Urinary bladder (tissue), 4 donors: ENCODE data around the gene CPVL. TPM values are rescaled to one million over a fixed set of nuclear protein-coding genes. Genes with fewer than 3 reads are reported as not detected.

Experiments used
- DNase-seq: peaks from one replicate; pipeline ENCODE4 v3.0.0-alpha.2; 2015; ENCODE audit errors: extremely low spot score
- H3K27ac ChIP-seq: one replicate; pipeline ENCODE4 v1.5.1; 2013; ENCODE audit warnings: low read depth, mild to moderate bottlenecking, moderate library complexity
- H3K36me3 ChIP-seq: one replicate; pipeline ENCODE4 v1.6.1; 2013; ENCODE audit warnings: mild to moderate bottlenecking, moderate library complexity; ENCODE audit not compliant: insufficient read depth
- H3K4me1 ChIP-seq: one replicate; pipeline ENCODE4 v1.6.1; 2013; ENCODE audit warnings: mild to moderate bottlenecking, moderate library complexity; ENCODE audit not compliant: insufficient read depth
- H3K4me3 ChIP-seq: one replicate; pipeline ENCODE4 v1.5.1; 2013; ENCODE audit warnings: low read depth, low read length
- WGBS: extraction: QIAGEN DNeasy Blood & Tissue Kit; methylation state at CpG from one replicate; pipeline ENCODE4 v1.1.7; 2013; 5-methylcytosine and 5-hydroxymethylcytosine counted together
- polyA plus RNA-seq: library from polyadenylated mRNA; stranded (reverse); fragments of 200-250 nt; gene quantifications from one replicate; pipeline ENCODE4 v1.2.3, GENCODE V29; 2013
- total RNA-seq: library from RNA; depleted of rRNA; stranded (reverse); fragments of >200 nt; gene quantifications from one replicate; pipeline ENCODE4 v1.2.3, GENCODE V29; 2014
- donor health status: healthy with polysubstance abuse.
- donor health status: healthy.

CPVL gene
- total and polyA plus RNA-seq, 2 donors: 14.4 to 16.7 TPM

DNA sequence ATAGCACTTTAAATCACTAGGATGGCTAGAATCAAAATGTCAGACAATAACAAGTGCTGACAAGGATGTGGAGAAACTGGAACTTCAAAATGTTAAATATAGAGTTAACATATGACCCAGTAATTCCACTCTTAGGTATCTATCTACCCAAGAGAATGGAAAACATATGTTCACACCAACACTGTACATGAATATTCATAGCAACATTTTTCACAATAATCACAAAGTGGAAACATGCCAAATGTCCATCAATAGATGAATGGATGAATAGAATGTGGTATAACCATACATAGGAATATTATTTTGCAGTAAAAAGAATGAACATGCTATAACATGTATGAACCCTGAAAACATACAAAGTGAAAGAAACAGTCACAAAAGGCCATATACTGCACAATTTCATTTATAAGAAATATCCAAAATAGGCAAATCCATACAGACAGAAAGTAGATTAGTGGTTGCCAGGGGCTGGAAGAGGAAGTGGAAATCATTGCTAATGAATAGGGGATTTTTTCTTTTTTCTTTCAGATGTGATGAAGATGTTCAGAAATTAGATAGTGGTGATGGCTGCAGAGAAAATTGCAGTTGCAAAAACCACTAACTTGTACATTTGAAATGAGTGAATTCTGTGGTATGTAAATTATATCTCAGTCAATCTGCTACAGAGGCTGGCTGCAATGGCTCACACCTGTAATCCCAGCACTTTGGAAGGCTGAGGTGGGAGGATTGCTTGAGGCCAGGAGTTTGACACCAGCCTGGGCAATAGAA is 93.0 kb downstream of the CPVL start:
- H3K27ac ChIP-seq: no peak overlapping the region
- no peak for DNase-seq
- no peaks in the 10 kb centered on the region for H3K4me1 ChIP-seq
- no peaks in the 10 kb centered on the region for H3K36me3 ChIP-seq
- no peak overlapping the region for H3K4me3 ChIP-seq

DNA sequence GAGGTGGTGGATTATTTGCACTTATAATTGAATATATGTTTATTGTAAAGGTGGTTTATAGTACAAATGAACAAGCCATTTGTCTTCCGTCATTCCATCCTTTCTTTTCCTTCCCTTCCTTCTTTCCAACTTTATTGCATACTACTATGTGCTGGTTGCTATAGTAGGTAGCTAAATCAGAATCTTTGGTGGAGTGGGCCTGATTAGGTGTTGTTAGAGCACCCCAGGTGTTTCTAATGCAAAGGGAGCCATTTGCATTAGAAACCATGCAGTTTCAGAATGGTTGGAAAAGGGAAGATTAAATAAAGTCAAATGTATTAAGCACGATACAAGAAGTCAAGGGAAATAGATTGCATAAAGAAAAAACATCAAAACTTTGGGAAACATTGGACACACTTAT is 99.4 kb downstream of the CPVL start:
- Histone ChIP-seq H3K4me3 (no peak overlapping the region), H3K27ac (no peak overlapping the region), H3K36me3 (no peaks in the 10 kb centered on the region), H3K4me1 (no peaks in the 10 kb centered on the region)
- DNase-seq: no peak
- WGBS: 95% methylated on average over 2 of the region's 2 CpGs

DNA sequence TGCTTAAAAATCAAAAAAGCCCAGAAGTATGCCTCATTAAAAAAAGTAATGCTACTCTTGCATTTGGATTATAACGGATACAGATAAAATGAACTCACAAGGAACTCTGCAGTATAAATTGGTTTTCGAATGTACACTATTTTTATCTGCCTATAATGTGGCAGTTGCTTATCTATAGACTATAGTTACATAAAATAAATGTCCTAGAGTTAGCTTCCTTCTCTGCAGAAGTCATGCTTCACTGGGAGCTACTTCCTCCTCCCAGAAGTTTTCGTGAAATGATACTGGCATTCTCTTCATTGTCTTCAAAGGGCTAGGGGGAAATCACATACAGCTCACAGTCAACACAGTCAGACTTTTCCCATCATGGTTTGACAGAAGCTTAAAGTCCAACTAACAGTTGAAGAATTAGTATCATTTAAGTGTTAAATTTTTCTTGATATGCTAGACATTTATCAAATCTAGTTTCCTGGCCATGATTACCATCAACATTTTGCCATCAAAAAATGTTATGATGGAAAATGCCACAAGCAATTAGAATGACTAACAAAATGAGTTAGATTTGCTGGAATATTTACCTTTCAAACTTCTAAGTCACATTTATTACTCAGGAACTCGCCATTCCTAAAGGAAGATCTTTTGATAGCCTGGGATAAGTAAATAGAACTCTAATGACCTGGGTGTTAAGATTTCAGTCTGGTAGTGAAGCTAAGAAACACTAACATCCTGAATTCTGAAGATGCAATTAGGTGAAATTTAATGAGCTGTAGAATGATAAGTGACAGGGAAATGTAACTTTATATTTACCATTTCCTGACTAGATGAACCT is 100.9 kb downstream of the CPVL start:
- 55% methylated on average over 4 of the region's 4 CpGs for WGBS
- H3K27ac ChIP-seq: no peak overlapping the region
- H3K4me1 ChIP-seq: no peaks in the 10 kb centered on the region
- H3K36me3 ChIP-seq: no peaks in the 10 kb centered on the region
- H3K4me3 ChIP-seq: no peak overlapping the region
- no peak for DNase-seq

DNA sequence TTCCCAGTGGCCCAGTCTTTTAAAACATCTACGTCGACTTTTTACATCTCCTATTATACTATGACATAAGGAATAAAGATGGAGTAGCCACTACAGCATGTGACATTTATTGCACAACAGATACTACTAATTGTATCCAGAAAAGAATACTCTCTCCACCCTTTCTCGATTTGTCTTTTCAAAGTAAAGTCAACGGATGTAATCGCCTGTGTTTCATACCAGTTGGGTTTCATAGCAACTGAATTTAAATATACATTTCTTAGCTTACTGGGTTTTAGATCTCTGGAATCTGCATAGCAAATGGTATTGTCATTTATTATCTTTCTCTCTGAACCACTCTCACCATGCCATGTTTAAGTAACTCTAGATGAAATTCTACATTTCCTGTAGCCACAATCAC is 101.8 kb downstream of the CPVL start:
- Histone ChIP-seq H3K4me1 (no peaks in the 10 kb centered on the region), H3K36me3 (no peaks in the 10 kb centered on the region), H3K27ac (no peak overlapping the region), H3K4me3 (no peak overlapping the region)
- DNase-seq: no peak
- WGBS: 67% methylated on average over 5 of the region's 5 CpGs

DNA sequence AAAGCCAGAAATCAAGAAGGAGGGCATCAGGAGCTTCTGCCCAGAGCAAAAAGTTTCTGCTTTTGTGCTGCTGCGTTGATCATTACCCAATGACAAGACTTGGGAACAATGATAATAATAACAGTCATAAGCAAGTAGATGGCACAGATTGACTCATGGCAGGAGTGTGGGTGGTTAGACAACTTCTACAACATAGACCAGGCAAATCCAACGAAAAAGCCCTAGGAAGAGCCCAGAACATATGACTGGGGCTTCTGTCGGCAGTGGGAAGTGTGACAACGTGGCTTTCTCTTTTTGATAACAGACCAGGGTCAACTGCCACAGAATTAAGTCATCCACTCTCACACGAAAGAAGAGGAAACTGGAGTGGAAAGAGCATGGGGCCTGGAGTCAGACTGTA is 102.8 kb downstream of the CPVL start:
- Histone ChIP-seq H3K36me3 (no peaks in the 10 kb centered on the region), H3K4me1 (no peaks in the 10 kb centered on the region), H3K4me3 (no peak overlapping the region), H3K27ac (no peak overlapping the region)
- WGBS: 87% methylated on average over 5 of the region's 5 CpGs
- DNase-seq: no peak

DNA sequence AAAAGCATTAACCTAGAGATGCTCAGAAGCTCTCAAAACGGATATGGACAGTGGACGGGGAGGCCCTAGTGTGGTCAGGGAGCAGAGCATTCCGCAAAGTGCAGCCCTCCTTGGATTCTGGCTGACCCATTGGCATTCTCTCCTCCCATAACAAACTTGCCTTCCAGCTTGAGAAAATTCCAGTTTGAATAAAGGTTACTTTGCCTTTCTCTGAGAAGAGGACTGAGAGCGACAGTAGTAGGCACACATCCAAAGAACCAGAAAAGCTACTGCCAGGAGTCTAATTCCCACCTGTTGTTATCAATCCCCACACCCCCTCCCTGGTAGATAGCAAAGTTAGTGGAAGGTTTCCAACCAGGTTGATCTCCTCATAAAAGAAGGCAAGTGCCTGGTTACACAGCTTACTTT is 103.5 kb downstream of the CPVL start:
- Histone ChIP-seq H3K4me1 (no peaks in the 10 kb centered on the region), H3K36me3 (no peaks in the 10 kb centered on the region), H3K27ac (no peak overlapping the region), H3K4me3 (no peak overlapping the region)
- WGBS: 66% methylated on average over 4 of the region's 4 CpGs
- DNase-seq: no peak

DNA sequence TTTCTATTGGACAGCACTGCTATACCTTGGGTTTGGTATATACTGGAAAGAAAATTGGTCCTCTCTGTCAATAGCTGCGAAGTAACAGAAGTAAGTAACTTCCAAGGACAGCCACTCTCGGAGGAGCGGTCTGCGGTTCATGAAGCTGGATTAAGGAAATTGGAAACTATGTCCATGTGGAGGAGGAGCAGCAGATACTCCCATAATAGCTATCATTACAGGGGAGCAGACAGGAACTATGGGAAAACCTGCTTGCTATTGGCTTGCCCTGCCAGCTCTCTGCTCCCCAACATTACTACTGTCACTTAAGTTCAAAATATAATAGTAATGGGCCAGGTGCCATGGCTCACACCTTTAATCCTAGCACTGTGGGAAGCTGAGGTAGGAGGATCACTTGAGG is 104.3 kb downstream of the CPVL start:
- WGBS: 91% methylated on average over 4 of the region's 4 CpGs

DNA sequence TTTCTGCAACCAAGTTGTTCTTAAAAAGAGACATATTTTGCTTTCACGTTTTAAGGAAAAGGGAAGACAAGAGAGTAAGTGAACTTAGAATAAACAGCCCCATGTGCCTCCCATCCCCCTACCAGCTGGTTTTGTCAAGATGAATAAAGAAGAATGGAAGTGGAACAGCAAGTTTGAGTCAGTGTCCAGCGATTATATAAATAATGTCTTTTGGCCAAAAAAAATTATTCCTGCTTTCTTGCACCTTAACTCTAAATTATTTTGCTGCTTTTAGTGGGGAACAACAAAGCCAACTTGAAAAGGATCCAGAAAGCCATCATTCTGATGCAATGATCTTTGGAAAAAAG is 105.8 kb downstream of the CPVL start:
- Histone ChIP-seq H3K4me3 (no peak overlapping the region), H3K4me1 (no peaks in the 10 kb centered on the region), H3K36me3 (no peaks in the 10 kb centered on the region), H3K27ac (no peak overlapping the region)
- WGBS: 53% methylated on average over 2 of the region's 2 CpGs
- no peak for DNase-seq

More for the DNA sequence above, 104.3 kb downstream of the CPVL start:
- no peaks in the 10 kb centered on the region for H3K36me3 ChIP-seq
- H3K4me1 ChIP-seq: no peaks in the 10 kb centered on the region
- DNase-seq: no peak
- H3K4me3 ChIP-seq: no peak overlapping the region
- no peak overlapping the region for H3K27ac ChIP-seq

DNA sequence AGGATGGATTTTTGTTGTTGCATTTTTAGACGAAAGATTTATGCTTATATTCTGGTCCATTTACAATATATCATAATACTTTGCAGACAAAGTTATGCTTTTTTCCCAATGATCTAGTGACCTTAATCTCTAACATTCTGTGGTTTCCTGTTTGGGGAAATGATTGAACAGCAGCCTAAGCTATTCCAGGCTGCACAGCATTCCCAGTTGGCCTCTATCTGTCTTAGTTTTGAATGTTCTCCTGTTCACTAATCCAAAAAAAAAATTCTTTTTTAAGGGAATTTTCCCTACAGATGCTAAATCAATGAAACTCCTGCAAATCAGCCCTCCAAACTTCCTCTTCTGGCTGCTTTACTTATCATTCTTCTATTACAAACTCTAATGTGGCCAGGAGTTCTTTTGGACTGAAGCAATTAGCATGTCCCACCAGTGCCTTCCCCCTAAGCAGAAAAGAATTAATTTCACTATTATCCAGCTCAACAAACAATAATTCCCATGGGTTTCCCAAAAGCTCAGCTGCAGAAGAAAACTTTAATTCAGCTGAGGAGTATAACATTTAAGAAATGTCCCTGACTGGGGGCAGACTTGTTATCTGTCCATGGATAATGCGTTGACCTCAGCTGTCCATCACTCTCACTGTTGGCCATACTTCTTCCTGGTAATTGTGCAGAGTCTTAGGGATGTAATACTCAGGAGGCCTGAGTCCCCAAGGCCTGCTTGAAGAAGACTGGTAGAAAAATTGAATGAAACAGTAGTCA is 106.3 kb downstream of the CPVL start:
- no peak overlapping the region for H3K4me3 ChIP-seq
- 56% methylated on average over 2 of the region's 2 CpGs for WGBS
- DNase-seq: no peak

DNA sequence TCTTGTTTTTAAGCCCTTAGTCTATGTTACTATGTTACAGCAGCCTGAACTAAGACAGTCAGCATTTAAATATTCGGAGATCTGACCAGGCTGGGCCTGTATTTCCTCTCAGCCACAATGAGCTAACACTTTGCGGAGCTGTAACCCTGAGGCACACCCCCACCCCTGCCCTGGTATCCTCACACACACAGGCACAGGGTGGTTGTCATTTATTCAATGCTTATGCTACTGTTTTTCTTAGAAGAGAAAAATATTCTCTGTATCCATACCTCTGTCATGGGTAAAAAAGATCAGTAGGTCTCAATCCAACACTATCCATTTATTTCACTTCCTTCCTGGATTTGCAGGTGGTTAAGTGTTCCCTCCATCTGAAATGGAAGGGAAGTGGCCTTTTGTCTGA is 107.9 kb downstream of the CPVL start:
- Histone ChIP-seq H3K27ac (no peak overlapping the region), H3K4me3 (no peak overlapping the region), H3K4me1 (no peaks in the 10 kb centered on the region), H3K36me3 (no peaks in the 10 kb centered on the region)
- 73% methylated on average over 2 of the region's 2 CpGs for WGBS
- no peak for DNase-seq

More for the DNA sequence above, 106.3 kb downstream of the CPVL start:
- Histone ChIP-seq H3K27ac (no peak overlapping the region), H3K36me3 (no peaks in the 10 kb centered on the region), H3K4me1 (no peaks in the 10 kb centered on the region)

DNA sequence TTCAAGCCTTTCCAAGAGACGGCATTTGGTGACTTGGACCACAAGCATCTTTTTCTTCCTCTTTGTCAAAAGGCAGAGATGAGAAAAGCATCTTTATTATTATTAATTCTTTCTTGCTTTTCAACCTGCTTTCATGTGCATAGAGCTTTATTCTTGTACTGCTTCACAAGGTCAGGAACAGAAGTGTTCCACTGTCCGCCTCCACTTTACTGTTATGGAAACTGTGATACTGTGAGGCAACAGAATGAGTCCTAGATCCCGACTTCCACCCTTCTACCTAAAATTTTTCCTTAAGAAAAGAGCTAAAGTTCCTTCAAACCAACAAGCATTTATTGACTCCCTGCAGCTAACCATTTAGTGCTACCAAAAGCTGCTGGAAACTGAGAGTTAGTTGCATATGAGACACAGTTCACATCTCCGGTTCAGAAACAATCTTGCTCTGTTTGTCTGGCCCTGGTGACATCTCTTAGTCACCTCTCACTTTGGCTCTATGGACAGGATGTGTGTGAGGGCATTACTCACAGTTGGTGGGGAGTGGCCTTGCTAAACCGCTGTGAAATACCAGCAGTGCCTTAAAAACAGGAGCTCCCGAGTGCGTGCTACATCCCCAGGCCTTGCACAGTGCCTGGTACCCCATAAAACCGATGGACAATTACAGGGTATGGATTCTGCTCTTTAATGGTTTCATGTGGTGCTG is 111.1 kb downstream of the CPVL start:
- Histone ChIP-seq H3K4me1 (no peaks in the 10 kb centered on the region), H3K36me3 (no peaks in the 10 kb centered on the region), H3K4me3 (no peak overlapping the region), H3K27ac (no peak overlapping the region)
- WGBS: 82% methylated on average over 8 of the region's 8 CpGs
- no peak for DNase-seq

DNA sequence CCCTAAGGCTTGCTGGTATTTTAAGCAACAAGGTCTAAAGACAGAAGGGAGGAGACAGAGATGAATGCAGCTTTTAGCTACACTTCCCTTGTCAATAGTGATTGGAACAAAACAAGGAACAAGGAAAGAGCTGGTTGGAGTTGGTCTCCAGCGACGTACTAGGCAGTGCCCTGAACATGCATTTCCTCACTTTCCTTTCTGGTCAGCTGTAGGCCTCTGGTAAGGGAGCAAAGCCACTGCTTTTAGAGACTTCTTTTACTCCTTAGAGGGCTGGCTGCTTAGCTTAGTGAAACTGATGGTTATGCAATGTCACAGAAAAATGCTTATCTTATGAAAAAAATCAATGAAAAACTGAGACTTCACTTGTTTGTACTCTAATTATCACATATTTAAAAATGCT is 112.8 kb downstream of the CPVL start:
- H3K27ac ChIP-seq: no peak overlapping the region
- 87% methylated on average over 2 of the region's 2 CpGs for WGBS
- no peaks in the 10 kb centered on the region for H3K36me3 ChIP-seq
- no peak for DNase-seq
- no peaks in the 10 kb centered on the region for H3K4me1 ChIP-seq
- H3K4me3 ChIP-seq: no peak overlapping the region

DNA sequence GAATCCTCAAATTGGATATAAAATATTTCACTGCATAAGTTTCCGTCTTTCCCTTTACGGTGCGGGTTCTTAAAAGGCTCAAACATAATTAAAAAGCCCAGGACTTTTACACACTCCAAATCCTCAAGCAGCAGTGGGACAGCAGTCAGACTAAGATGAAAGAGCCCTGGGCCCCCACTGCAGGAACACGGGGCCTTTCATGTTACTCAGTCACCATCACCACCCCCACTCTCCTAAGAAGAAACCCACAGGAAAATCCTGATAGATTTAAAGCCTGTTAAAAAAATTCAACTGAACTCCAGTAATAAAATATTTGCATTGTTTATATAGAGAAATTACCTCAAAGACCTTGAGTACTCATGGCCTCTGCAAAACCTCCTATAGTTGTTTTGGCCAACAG is 114.2 kb downstream of the CPVL start:
- WGBS: 77% methylated on average over 4 of the region's 4 CpGs
- Histone ChIP-seq H3K4me3 (no peak overlapping the region), H3K36me3 (no peaks in the 10 kb centered on the region), H3K27ac (no peak overlapping the region), H3K4me1 (no peaks in the 10 kb centered on the region)
- no peak for DNase-seq
